ENCODE measurements around the gene DPYD.

Gene DPYD

DNA sequence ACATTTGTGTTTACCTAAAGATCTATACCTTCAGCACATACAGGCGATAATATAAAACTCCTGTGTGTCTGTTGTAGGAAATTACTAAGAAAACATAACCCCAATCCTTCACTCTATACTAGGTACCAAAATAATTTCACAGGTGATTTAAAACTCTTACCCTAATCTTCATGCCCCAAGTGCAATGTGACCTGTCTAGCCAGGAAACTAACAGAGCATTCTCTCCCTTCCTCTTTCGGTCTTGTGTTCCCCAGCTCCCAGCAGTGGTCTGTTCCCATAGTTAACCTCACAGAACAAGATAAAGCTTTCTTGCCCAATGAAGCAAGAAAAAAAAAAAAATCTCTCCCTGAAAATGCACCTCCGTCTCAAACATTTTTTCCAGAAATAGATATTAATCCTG lies 493.5 kb downstream of the DPYD start:
- DNase-seq (ENCODE audit: low read depth): no peak

DNA sequence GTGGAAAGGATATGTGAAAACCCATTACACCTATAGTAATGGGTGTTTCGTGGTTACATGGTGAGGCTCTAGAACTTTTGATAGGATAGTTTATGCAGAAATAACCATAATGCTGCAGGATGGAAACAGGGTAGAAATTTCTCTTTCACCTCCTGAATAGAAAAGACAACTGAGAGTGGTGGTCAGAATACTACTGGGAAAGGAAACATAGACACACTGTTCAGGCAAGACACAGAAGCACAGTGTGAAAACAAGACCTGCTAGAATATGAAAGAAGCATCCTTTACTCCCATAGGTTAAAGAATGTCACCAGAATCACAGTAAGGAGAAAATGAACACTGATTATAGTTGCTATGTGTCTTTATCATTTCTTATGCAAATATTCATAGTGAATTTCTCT lies 496.6 kb downstream of the DPYD start:
- no peak for DNase-seq (ENCODE audit: low read depth)

DNA sequence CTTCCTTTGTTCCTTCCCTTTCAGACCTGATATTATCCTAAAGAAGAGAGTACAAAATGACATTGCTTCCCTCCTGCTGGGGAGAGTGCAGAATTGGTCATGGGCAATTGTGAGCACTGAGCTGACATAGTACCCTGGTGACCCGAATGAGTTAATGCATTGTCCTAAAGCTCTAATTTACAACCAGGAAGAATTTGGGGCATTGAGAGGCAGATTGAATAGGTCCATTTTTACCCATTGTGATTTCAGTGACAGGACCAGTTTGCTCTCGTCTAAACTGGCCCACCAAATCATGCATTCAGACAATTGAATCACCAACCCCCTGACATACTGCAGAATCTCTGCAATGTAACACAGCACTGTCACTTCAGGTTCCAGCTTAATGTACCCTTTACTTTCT lies 497.4 kb downstream of the DPYD start:
- DNase-seq (ENCODE audit: low read depth): no peak

DNA sequence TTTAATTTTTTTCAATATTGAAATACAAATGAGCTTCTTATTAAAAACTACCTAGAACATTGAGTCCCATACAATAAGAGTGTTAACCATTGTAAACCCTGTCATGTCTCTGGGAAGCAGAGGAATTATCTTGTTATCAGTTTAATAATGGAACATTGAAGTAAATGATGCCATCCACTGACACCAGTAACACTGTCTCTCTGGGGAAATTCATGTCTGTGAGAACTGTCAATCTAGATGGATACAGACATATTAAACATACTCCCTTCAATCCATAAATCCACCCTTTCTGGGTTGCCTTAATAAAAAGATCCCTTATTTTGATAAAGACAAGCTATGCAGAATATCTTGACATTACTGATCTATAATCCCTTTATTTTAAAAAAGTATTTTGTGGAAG lies 503.2 kb downstream of the DPYD start:
- no peak for DNase-seq (ENCODE audit: low read depth)

DNA sequence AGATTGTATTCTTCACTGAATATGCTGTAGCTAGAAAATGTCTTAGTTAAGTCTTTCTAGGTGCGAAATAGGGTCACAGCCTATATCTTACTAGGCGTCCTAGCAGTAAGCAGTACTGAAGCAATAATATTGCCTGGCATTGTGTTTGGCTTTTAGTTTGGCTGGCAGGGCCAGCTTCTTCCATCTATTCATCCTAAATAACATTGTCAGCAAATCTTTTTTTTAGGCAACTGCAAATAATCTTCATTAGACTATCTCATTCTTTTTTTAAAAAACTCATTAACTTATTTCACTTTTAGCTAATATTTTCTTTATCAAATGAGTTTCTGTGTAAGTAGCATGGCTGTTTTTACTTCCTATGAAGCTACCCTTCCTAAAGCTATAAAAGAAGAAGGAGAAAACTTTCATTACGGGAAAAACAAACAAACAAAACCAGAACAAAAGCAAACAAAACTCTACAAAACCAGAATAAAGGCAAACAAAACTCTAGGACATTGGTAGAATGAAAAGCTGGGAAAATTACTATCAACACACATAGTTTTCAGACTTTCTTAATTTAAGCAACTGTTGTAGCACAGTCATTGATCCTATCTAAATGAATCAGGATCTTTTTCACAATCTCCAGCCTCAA lies 506.0 kb downstream of the DPYD start:
- DNase-seq (ENCODE audit: low read depth): no peak

DNA sequence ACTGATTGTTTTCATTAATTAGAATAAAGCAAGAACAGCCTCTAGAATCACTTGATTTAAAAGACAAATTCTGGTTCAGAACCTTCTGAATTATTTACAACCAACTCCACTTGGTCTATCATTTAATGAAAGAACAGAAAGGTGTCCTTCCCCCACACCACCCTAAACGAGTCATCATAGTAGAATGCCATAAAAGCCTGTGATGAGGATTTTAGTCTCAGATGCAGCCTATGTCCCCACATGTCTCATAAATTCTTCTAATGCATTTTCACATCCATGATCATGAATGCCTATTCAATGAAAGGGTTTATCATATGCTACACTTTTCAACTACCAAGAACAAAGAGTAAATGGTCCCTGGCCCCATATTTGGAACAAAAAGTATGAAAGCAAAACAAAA lies 508.1 kb downstream of the DPYD start:
- DNase-seq (ENCODE audit: low read depth): no peak

DNA sequence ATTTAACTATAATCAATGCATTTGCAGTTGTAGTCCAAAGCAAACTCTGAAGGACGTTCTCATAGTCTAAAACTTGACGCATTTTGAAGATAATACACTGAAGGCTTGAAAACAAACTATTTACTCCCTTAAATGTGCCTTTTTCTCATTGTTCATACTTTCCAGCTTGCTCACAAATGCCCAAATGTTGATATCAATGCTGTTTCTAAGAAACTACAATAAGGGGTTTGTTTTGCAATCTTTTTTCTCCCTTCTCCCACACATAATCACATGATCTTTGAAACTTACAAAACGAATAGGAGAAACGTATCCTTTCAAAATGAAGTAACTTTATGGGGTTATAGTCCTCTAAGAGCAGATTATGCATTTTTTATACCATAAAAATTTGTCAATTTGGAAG lies 508.7 kb downstream of the DPYD start:
- no peak for DNase-seq (ENCODE audit: low read depth)

DNA sequence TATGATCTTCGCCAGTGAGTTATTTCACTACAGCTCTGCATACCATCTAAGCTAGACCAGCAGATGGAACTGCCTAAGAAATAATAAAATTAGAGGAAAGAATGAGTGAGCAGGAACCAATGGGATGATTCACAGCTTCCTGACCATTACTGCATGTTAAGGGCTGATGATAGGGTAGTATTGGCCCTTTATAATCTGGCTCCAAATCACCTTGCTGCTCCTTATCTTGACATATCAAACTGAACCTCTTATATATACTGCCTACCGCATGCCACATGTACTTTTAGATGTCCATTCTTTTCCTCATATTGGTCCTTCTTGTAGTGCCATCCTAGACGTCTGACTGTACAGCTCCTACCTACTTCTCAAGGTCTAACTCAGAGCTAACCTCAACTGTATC lies 524.4 kb downstream of the DPYD start:
- no peak for DNase-seq (ENCODE audit: low read depth)

DNA sequence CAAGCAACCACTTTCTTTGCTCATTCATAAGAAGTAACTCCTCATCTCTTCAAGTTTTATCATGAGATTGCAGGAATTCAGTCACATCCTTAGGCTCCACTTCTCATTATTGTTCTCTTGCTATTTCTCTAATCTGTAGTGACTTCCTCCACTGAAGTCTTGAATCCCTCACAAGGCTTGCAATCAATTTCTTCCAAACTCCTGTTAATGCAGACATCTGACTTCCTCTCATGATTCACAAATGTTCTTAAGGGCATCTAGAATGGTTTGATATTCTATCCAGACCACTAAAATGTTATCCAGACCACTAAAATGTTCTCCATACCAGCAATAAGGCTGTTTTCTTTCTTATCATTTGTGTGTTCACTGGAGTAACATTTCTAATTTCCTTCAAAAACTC lies 528.1 kb downstream of the DPYD start:
- DNase-seq (ENCODE audit: low read depth): no peak

DNA sequence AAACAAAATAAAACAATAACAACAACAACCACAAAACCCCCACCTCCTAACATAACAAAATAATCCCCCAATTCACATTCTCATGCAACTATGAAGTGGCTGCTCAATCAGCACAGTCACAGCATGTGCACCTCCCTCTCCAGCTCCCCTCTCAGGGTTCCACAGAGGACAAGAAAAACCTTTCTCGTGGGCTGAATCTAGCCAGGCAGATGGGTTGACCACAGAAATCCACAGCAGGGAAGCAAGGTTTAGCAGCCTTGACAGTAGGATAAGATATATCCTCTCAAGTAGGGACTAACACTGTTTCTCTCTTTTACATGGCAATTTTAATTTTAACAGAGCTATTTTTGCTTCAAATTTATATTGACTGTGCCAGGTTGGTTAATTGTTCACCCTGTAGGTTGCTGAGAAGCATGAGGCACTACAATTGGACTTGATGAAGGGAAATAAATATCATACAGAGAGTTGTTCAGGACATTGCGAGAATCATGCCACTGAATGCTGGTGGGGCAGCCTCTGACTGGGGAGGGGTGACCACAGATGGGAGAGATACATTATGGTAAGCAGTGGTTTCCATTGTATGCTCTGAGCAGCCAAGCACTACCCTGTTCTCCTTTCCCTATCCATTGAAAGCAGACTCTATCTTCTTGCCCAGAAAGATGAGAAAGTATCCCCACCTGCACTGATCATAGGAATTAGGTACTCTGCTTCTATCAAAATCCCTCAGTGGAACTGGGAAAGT lies 535.1 kb downstream of the DPYD start:
- no peak for DNase-seq (ENCODE audit: low read depth)

DNA sequence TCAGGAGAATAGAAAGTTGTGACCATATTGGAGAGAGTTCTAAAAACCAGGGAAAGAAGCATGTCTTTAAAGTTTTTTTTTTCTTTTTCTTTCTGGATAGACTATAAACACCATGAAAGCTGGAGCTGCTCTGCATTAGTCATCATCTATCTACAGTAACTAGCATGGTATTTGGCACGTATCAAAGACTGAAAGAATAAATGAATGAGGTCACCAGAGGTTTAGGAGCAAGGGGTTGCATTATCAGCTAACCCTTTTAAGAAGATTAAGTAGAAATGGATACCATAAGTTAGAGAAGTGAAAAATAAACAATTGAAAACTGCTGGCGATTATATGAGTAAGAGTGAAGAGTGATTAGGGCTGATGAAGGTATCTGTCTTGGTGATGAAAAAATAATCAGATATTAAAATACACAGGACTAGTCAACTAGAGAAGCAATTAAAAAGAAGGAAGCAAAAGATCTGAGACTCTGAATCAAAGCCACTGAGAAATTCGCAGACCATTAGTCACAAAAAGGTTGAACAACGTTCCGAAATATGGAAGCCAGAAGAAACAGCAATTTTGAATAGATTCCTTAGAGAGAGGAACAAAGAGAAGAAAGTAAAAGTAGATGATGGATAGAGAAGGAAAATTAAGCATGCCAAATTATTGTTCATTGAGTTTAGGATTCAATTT lies 536.4 kb downstream of the DPYD start:
- no peak for DNase-seq (ENCODE audit: low read depth)

DNA sequence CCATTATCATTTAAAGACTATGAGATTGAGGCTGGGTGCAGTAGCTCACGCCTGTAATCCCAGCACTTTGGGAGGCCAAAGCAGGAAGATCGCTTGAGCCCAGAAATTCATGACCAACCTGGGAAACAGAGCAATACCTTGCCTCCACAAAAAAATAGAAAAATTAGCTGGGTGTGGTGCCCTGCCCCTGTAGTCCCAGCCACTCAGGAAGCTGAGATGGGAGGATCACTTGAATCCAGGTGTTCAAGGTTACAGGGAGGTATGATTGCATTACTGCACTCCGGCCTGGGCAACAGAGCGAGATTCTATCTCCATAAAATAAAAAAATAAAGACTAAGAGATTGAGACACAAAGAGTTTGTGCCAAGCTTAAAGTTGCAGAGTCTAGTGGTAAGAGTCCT lies 537.0 kb downstream of the DPYD start:
- no peak for DNase-seq (ENCODE audit: low read depth)

DNA sequence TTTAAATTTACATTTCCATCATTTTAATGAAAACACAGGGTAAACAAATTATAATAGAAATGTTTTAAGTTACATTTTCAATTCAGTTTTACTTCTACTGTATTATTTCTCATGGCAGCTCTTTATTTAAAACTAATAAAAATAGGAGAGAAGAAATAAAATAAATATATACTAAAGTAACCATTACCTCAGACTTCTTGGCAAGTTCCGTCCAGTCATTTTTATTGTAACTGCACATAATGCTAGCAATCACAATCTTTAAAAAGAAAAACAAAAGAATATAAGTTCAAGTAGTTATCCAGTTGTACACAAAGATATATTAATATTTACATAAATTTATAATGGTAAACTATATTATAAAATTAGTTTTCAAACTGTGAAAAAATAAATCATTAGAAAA lies 538.6 kb downstream of the DPYD start:
- no peak for DNase-seq (ENCODE audit: low read depth)

DNA sequence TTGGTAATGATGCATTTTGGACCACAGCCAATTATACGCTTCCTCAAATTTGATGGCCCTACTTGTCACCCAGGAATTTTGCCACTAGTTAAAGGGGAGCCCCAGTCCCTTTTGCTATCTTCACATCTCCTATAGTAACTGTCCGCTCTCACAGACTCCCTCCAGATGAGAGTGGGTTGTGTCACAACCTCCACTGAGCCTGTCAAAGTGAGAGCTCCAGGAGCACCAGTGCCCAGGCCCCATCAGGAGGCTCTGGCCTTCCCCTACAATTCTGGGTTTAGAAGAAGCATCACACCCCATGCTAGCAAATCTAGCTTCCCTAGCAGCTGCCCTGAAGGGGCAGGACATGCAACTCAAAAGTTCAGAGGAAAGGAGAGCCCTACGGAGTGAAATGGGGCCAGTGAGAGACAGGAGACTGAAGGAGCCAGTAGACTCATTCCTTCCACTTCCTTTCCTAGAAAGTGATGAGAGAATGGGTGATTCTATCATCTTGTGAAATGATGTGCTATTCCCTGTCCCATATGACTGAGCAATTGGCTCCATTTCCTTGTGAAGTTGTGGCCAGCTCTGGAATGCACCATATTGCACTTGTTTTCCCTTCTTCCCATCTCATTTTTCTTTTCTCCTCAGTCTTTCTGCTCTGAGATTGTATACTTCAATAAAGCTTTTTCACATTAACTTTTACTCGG lies 541.3 kb downstream of the DPYD start:
- DNase-seq (ENCODE audit: low read depth): no peak

DNA sequence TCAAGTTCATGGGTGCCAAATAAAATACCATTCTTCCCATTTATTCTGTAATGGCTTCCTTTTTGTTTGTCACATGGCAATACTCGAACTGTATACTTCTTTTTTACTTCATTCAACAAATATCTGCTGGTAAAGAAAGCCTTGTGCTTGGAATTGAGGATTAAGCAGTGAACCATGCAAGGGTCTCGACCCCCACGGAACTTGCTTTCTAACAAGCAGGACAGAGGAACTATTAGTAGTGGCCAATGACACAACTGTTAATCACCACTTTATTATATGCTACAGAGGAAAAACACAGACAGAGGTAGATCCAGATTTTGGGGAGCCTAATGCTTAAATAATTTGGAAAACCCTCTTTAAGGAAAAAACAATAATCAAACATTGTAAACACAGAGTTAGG lies 542.2 kb downstream of the DPYD start:
- no peak for DNase-seq (ENCODE audit: low read depth)

DNA sequence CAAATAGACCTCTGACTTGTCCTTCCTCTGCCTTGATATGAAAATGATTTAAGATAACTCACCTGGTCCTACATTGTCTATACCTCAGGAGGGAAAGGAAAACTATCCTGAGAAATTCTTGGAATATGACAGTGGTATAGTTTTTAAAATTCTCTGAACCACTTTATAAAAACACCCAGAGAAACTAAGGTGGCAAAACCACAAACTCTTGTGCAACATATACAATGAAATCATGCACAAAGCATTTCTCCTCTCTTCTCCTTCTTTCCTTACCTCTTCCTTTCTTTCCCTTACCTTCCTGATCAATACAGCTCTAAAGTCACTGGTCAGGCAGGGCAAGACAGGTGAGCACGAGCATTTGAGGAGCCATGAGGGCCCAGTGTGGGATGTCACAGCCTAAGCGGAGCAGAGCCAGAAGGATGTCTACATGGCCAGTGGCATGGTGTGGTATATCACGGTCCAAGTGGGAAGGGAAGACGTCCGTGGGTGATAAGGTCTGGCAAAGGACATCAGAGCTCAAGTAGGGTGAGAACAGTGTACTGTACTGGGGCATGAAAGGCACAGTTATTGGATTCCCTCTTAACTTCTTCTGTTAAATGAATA lies 543.3 kb downstream of the DPYD start:
- DNase-seq (ENCODE audit: low read depth): no peak

DNA sequence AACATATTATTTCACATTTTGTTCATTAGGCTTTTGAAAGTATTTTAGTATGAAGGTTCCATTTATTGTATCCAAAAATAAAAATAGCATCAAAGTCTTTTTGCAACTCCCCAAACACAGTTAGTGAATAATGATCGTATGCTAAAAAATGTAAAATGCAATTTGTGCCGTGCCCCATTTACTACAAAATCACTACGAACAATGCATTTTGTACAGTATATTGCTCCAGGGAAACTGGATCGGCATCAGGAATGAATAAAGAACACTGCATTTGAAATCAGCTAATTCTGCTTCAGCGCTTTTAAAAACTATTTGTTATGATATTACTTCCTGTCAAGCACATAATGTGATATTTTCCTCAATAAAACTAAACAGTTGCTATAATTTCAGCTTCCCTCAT lies 547.8 kb downstream of the DPYD start:
- DNase-seq (ENCODE audit: low read depth): no peak

DNA sequence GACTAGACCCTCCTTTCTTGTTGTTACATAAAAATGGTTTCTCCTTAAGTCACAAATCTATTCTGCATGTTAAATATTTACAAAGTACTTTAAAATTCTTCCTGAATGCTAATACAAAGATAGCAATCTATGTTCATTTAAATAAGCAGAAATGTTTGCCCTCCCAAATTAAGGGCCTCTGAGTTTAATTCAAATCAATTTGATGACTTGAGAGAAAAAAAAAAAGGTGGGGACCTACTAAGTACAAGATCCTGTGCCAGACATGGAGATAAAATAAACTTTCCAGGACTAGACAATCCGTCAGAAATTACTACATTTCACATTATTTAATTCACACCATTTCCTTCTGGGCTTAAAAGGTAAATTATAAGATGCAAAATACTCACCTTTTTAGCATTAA lies 548.3 kb downstream of the DPYD start:
- no peak for DNase-seq (ENCODE audit: low read depth)

DNA sequence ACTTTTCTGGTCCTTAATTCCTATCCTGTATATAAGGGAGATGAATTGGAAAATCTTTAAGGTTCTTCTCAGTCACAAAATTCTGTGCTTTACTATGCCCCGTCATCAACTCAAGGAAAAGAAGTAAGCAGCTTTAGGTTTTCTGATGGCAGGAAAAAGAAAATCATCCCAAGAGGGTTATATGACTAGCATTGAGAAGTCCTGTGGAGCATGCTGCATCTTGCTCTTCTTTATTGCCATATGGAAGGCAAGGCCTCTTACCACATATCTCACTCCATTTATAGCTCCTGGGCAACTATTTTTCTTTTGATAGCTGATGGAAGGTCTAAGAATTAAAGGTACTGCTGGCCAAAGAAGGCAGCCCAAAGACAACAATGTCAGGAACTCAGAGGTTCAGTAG lies 552.5 kb downstream of the DPYD start:
- no peak for DNase-seq (ENCODE audit: low read depth)

DNA sequence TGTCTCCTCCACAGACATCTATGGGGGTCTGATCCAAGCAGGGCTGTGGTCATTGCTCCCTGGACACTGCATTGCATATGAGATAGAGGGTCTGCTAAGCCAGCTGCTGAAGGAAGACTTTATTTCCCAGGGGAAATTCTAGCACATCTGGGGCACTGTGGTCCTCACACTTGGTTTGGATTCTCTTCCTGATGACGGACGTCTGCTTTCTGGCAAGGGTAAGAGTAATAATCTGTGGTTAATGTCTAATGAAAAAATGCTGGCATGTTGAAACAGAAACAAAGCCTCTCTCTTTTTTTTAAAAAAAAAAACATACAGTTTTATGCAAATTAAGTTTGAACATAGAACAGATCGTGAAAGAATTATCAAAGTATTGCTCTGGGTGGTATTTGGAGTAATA lies 553.9 kb downstream of the DPYD start:
- DNase-seq (ENCODE audit: low read depth): no peak

DNA sequence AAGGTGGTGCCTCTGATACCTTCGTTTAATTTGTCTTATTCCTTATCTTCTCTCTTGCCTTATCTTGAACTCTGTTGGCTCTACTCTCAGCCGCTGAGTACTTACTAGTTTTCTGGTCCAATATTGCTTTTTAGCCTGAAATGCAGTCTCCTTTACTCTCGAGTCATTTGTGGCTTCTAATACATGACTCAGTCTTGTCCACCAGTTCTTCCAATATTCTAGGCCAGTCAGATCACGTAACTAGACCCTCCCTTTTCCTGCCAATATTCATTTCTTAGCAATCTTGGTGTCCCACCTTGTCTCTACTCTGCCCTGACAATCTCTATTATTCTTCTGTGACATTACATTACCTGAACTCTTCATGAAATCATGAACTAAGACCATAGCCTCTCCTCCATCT lies 555.8 kb downstream of the DPYD start:
- no peak for DNase-seq (ENCODE audit: low read depth)

DNA sequence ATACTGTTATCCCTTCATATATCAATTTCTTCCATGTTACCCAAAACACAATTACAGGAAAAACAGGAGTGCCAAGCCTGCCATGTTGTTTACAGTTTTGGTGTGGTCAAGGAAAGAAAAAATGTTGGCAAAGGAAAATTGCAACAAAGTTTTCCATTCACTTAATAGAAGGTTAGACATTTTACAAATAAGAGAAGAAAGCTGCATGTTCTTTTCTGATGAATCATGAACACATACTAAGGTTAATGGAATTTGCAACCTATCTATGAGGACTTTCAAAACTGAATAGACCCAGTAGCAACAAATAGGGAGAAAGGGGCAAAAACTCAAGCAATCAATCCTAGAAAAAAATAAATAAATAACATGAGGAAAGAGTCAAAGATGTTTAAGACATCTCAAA lies 556.7 kb downstream of the DPYD start:
- DNase-seq (ENCODE audit: low read depth): no peak

DNA sequence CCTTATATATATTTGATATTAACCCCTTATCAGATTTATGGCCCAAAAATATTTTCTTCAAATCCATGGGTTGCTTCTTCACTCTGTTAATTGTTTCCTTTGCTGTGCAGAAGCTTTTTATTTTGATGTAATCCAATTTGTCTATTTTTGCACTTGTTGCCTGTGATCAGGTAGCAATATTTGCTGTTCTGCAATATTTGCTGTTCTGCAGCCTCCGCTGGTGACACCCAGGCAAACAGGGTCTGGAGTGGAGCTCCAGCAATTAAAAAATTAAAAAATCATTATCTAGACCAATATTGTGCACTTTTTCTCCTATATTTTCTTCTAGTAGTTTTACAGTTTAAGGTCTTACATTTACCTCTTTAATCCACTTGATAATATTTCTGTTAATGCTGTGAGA lies 564.5 kb downstream of the DPYD start:
- DNase-seq (ENCODE audit: low read depth): no peak

All from stimulated activated CD8-positive, alpha-beta memory T cell treated with anti-CD3 and anti-CD28 coated beads, Interleukin-15, amount 100 ng/mL, for 1 hour (primary cell).